GM18507 (cell line): Measurements from ENCODE around the gene PRELID1.

Source experiments
- DNase-seq: peaks from one replicate; pipeline ENCODE4 v3.0.0; 2011; ENCODE audit warnings: low read depth; ENCODE audit not compliant: insufficient read length; ENCODE audit errors: extremely low spot score
- FAIRE-seq: peaks from 2 replicates; lab custom pipeline; 2011; peaks lifted over from hg19 to GRCh38; lab: Jason Lieb, UNC

The PRELID1 gene

DNA sequence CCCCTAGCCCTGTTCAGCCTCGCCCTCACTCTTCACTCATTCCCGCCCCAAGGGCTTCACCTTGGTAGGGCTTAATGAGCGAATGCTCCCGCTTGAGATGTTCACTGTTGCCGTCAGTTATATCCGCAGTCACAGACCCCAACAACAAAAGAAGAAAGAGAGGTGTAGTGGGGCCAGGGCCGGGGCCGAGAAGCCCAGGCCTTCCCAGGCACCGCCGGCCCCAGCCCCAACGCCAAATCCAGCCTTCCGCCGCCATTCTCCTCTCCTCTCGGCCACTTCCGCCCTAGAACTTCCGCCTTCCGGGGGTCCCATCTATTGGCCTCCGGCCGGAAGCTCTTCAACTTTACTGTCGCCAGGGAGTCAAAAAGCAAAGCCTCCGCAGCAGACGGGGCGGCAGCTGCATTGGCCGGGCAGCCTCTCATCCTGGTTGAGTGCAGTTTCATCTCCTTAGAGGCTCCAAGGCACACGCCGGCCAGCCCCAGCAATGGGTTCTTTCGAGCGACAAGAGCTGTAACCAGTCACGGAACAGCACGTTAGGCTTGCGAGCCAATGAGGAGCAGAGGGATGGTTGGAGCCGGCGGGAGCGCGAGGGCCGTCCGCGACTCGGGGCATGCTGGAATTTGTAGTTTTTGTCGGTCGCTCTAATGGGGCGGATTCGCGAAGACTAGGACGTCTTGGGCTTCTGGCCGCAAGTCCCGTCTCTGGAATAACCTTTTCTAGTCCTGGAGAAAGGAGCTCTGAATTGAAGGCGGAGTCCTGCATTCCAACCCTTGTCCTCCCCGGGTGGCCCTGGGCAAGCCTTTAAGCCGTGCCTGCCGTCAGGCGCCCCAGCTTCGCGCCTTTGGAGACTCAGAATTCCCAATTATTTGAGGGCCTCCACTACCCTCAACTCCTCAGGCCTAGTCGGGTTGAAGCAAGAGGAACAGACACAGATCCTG is 48.1 kb downstream of the PRELID1 start, which contains the start of gene LMAN2:
Gene LMAN2, minus strand, starts transcription at position 277 of the 938 bp plus-strand sequence. Its CDS starts 21 bp downstream, at position 256.
- peak; percentile 94 for FAIRE-seq
- peak; percentile 79 for DNase-seq

DNA sequence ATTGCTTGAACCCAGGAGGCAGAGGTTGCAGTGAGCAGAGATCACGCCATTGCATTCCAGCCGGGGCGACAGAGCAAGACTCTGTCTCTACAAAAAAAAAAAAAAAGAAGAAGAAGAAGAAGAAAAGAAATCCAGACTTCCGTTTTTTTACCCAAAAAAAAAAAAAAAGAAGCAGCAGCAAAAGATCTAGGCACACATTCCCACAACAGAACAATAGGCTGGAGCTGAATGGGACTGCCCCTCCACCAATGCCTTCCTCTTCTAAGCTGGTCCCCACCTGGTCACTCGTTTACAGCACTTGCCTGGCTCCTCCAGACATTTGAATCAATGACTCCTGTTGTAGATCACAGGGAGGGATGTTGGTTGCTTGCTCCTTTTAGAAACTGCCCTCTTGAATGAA is 49.5 kb downstream of the PRELID1 start:
- FAIRE-seq (no peak), DNase-seq (no peak)

DNA sequence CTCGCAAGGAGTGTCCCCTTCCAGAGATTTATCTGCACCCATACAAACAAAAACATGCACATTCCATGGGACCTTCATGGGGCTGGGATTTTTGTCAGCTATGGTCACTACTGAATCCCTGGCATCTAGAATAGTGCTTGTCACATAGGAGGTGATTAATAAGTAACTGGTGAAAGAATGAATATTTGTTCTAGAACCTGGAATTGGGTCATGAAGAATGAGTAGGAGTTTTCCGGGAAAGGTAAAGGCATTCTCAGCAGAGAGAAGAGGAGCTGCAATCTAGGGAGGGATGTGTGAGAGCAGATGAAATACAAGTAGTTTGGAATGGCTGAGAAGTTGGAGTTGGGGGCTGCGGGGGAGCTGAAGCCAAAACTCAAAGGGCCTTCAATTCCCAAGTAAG is 50.7 kb downstream of the PRELID1 start:
- DNase-seq: no peak
- no peak for FAIRE-seq

- DNase-seq (no peak), FAIRE-seq (no peak)
Measured at GRCh38 chr5:177354711-177355110, 51.1 kb downstream of the PRELID1 start.

GRCh38 chr5:177355162-177355867 is 51.7 kb downstream of the PRELID1 start:
- FAIRE-seq (no peak), DNase-seq (no peak)

GRCh38 chr5:177355868-177356168 is 52.2 kb downstream of the PRELID1 start:
- no peak for DNase-seq
- no peak for FAIRE-seq
